Gastrocnemius medialis (tissue), 4 donors: ENCODE measurements around the gene SLC50A1.

Experiments used
- POLR2A ChIP-seq, 2 donors: fragments of 450-650 bp; IDR thresholded peaks; one replicate each; pipeline ENCODE4 v1.6.1; 2017; ENCODE audit warnings: antibody characterized with exemption in 2 of 2, mild to moderate bottlenecking in 2 of 2, moderate library complexity in 2 of 2
- TF ChIP-seq, protein P1 (sequence below), 5 experiments: fragments of 450-650 bp in 3 of 5; fragments of 200-600 bp in 2 of 5; sonication (generic) in 2 of 5; IDR thresholded peaks in 4 of 5; conservative IDR thresholded peaks in 1 of 5; 1 replicate in 4 of 5; 2 replicates in 1 of 5; pipeline ENCODE4 v1.5.1; 2016 to 2019; ENCODE audit warnings: antibody characterized with exemption in 5 of 5, mild to moderate bottlenecking in 3 of 5, moderate library complexity in 3 of 5

DNA sequence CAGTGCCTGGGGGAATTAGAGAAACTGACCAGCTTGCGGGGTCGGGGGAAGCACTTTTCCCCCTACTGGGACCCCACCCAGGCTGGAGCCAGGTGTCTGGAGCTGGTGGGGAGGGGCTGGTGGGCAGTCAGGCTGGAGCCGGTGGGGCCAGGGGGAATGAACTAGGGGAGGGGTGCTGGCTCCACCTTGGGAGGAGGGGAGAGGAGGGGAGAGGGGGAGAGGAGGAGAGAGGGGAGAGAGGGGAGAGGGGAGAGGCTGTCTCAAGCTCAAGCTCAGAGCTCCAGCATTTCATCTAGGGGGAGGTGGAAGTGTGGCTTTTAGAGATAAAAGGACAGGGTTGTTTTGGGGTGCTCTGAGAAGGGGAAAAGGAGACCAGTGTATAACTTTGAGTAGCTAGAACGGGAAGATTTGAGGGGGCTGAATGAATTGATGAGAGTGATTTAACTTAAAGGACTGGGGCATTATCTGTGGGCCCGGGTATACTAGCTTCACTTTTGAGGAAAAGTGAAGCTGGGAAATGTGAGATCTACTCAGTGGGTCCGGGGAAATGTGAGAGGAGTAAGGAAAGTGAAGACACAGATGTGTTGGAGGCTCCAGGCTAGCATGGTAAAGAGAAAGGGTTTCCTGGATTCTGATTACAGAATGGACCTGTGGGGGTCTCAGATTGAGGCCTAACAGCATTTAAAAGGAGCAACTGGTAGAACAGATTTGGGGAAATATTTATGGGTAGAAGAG lies 5.2 kb upstream of the SLC50A1 start:
- TF ChIP-seq, protein P1, sequence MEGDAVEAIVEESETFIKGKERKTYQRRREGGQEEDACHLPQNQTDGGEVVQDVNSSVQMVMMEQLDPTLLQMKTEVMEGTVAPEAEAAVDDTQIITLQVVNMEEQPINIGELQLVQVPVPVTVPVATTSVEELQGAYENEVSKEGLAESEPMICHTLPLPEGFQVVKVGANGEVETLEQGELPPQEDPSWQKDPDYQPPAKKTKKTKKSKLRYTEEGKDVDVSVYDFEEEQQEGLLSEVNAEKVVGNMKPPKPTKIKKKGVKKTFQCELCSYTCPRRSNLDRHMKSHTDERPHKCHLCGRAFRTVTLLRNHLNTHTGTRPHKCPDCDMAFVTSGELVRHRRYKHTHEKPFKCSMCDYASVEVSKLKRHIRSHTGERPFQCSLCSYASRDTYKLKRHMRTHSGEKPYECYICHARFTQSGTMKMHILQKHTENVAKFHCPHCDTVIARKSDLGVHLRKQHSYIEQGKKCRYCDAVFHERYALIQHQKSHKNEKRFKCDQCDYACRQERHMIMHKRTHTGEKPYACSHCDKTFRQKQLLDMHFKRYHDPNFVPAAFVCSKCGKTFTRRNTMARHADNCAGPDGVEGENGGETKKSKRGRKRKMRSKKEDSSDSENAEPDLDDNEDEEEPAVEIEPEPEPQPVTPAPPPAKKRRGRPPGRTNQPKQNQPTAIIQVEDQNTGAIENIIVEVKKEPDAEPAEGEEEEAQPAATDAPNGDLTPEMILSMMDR (IDR thresholded peaks at IDR 0.05 in 4 of 5, conservative IDR thresholded peaks at IDR 0.05 in 1 of 5) = no peak
- no peak for TF ChIP-seq POLR2A (IDR thresholded peaks at IDR 0.05)
